HG03045 (cell line): Measurements from ENCODE around the gene TSHZ2.

Source experiments
- ATAC-seq: cut with Tn5 transposase; IDR thresholded peaks from one replicate; pipeline ENCODE4 v1.9.1; 2021; ENCODE audit warnings: mild to moderate bottlenecking, moderate library complexity; ENCODE audit not compliant: unreplicated experiment

Gene TSHZ2

GRCh38 chr20:53227523-53227922 is 255.4 kb downstream of the TSHZ2 start:
- no peak for ATAC-seq

- ATAC-seq: no peak
These were observed 258.9 kb downstream of the TSHZ2 start for GRCh38 chr20:53231061-53231460.

DNA sequence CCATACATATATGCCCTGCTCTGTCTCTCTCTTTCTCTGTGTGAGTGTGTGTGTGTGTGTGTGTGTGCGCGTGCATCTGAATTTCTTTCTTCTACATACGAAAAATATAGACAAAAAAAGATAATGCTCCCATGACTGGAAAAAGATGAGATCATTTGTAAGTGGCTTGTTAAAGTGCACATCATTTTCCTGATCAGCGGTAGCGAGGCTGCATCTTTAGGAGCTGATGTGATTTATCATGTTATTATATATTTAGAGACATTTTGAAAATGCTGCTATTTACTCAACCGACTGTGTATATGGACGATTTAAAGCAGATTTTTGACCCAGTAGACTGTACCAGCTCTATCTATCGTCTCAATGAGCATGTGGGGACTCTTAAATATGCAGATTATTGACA is 265.3 kb downstream of the TSHZ2 start:
- no peak for ATAC-seq

DNA sequence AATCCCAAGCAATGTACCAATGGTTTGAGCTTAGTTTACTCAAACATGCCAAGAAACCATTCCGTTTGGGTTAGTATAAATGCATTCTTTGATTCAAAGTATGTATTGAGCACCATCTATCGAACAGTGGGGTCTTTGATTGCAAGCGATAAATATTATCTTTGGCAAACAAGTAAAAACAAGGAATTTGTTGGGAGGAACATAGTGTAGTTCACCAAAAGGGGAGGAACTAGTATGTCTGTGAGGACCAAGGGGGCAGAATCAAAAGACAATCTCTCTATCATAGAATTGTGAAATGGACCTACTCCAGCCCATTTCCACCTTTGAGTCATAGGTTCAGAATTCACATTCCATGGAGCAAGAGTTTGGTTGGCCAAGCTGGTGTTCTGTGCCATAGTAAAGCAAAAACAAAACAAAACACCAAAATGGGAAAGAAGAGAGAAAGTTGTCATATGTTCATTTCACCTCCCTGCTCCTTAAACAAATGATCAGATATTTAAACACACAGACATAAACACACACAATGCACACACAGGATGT is 266.0 kb downstream of the TSHZ2 start:
- ATAC-seq: no peak

DNA sequence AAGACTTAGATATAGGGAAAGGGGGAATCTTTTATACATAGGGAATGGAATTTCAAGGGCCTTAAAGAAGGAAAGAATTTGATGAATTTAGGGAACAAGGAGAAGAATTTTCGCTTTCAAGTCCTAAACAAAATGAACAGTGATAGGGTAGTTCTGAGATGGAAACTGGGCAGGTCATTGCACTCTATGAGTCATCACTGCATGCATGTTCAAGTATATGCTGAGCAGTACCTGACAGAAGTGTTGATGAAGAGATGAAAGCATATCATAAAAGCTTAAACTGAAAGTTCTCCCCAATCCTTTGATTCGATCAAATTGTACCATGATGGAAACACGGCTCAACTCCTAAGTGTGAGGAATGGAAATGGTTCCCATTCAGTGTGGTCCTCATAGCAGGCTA is 271.0 kb downstream of the TSHZ2 start:
- ATAC-seq: no peak

GRCh38 chr20:53244711-53245110 is 272.6 kb downstream of the TSHZ2 start:
- ATAC-seq: no peak

GRCh38 chr20:53245574-53245973 is 273.4 kb downstream of the TSHZ2 start:
- ATAC-seq: no peak

DNA sequence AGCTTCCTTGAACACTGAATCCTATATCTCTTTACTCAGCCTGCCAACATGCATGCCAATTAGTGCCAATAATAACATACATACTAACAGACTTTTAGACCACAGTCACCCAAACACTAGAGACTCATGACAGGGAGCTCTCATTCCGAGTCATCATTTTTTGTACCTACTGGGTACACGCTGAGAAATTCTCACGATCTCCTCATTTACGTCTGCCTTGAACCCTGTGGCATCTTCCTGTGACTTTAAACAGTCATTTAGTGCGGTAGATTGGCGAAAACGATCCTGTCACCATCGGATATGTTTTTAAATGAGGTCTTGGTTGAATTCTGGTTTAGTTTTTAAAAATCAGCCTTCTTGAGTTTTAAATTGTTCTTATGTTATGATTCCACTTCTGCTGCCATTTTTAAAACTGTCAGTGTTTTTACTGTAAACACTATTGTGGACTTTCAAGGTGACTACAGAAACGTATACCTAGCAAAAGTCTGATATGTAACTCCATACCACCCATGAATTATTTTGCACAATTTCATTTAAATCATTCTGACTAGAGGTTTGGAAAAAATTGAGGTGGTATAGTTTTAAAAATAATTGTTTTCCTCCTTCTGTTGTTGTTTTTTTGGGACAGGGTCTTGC is 275.4 kb downstream of the TSHZ2 start:
- ATAC-seq: no peak

- no peak for ATAC-seq
These were observed 278.3 kb downstream of the TSHZ2 start for GRCh38 chr20:53250456-53250855.

GRCh38 chr20:53252002-53252401 is 279.8 kb downstream of the TSHZ2 start:
- ATAC-seq: no peak

DNA sequence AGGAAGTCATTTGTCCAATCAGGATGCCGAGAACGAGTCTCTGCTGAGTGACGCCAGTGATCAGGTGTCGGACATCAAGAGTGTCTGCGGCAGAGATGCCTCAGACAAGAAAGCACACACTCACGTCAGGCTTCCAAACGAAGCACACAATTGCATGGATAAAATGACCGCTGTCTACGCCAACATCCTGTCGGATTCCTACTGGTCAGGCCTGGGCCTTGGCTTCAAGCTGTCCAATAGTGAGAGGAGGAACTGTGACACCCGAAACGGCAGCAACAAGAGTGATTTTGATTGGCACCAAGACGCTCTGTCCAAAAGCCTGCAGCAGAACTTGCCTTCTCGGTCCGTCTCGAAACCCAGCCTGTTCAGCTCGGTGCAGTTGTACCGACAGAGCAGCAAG is 281.5 kb downstream of the TSHZ2 start:
- ATAC-seq: no peak

DNA sequence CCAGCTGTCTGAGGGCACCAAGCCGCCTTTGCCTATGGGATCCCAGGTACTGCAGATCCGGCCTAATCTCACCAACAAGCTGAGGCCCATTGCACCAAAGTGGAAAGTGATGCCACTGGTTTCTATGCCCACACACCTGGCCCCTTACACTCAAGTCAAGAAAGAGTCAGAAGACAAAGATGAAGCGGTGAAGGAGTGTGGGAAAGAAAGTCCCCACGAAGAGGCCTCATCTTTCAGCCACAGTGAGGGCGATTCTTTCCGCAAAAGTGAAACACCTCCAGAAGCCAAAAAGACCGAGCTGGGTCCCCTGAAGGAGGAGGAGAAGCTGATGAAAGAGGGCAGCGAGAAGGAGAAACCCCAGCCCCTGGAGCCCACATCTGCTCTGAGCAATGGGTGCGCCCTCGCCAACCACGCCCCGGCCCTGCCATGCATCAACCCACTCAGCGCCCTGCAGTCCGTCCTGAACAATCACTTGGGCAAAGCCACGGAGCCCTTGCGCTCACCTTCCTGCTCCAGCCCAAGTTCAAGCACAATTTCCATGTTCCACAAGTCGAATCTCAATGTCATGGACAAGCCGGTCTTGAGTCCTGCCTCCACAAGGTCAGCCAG is 283.0 kb downstream of the TSHZ2 start:
- ATAC-seq: no peak

DNA sequence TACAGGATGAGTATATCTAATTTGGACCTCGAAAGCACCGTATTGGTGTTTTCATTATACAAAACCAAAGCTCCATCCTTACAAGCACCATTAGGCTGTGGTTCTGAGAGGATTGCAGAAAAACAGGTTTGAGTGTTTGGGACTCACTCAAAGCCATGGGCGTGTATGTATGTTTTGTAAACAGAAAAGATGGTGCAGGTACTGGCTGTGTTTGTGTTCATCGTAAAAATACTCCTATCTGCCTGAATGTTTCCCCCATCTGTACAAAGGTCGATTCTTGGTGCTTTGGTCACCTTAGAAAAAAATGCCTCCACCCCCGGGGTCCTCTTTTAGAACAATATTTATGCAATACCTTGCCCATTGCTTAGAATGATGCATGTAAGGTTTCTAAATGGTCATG is 286.6 kb downstream of the TSHZ2 start:
- no peak for ATAC-seq

DNA sequence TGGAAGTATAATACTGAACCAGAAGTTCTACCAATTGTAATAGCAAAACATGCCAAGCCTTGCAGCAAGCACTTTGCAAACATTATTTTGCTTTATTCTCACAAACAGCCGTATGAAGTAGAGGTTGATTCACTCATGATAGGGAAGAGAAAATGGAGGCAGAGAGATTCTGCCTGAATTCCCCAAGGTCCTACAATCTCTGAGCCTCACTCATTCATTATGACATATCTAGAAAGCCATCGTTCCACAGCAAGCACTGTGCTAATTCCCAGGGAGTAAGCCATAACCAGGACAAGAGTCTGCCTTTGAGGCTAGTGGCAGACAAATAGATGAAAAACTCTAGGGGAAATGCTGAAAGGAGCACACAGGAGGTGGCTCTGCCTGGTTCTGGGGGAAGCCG is 288.0 kb downstream of the TSHZ2 start:
- no peak for ATAC-seq

- no peak for ATAC-seq
These were observed 288.4 kb downstream of the TSHZ2 start for GRCh38 chr20:53260591-53260990.

GRCh38 chr20:53262365-53262764 is 290.2 kb downstream of the TSHZ2 start:
- no peak for ATAC-seq

DNA sequence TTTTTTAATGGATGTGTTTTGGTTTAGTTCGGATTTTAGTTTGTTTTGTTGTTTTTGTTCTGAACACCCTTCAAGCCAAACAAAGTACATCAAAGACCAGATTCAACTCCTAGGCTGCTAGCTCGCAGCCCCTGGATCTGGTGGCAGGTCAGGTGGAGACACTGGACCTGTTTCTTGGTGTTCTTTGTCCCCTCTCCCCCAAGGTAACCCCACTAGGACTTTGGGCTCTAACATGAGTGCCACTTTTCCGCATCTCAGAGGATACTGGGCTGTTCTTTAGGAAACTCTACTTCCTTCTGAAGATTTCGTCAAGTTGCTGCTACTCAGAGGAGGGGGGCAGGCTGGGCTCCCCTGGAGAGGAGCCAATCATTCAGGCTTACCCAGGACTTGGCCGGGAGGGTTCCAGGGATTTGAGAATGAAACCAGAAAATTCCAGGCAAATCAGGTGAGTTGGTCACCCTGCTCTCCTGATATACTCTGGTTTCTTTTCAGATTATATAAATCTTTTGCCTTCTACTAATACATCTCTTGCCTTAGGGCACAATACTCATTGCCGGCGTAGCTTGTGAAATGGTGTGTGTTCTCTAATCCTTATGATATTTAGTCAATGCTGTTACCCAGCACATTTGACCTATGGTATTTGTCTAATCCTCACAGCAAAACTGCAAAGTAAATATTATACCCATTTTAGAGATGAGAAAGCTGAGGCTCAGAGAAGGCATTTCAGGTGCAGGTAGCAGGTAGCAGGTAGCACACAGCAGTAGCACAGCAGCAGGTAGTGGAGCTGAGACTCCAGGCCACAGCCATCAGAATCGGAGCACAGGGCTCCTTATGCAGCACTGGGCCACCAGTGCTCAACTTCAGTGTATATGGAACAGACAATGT is 291.6 kb downstream of the TSHZ2 start:
- ATAC-seq: no peak

- no peak for ATAC-seq
These were observed 292.4 kb downstream of the TSHZ2 start for GRCh38 chr20:53264604-53265003.

DNA sequence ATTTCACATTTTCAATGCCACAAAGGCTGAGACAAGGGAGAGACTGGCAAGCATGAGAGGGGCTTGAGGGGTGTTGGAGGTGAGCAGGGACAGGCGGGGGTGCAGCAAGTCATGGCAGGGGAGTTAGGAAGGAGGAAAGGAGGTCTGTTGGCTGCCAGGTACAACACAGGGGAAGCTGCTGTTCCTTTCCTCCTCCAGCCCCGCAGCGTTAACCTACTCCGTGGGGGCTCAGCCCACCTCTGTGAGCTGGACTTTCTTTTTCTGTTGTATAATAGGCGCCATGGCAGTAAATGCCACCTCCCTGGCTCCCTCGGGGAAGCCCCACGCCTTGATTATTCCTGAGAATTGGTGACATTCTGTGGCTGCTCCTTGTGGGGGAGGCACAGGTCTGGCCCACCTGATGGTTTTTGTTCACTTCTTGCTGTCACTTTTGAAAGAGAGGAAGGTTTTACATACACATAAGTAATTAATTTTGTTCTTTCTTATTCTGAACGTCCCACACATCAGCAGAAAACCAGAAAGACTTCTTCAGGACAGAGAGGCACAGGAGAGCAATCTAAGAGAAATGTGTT is 293.2 kb downstream of the TSHZ2 start:
- no peak for ATAC-seq

DNA sequence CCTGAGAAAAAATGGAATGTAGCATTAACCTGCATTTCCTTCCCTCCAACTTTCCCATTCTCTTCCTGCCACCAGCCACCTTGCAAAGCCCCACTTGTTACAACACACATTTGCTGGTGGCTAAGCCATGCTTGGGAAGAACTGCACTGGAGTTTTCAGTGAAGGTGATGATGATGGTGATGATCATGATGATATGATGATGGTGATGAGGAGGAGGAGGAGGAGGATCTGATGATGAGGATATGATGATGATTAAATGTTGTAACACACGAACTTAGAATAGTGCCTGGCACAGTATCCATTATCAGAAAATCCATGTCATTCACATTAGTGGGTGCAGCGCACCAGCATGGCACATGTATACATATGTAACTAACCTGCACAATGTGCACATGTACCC is 297.2 kb downstream of the TSHZ2 start:
- ATAC-seq: no peak

DNA sequence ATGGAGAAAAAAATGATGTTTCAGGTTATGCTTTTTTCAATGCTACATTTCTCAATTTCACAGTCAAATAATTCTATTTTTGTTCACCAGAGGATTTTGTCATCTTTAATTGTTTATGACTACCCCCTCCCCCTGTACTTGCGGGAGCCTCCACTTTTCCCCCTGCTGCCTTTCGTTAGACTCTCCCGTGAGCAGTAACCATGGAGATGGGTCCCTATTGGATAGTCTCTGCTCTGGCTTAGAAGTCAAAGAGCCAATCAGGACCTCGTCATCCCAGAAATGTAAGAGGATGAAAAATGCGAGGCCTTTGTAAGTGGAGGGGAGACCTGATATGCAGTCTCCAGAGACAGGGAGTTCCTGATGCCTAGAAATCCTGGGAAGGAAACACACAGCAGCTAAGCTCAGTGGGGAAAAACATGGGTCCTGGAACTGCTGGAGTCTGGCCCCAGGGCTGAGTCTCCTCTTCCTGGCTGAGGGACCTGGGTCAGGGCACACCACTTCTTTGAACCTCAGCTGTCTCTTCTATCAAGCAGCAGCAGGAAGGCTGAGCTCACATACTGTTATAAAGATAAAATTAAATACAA is 298.7 kb downstream of the TSHZ2 start:
- ATAC-seq: no peak
